ENCODE measurements around the gene PRDM12. TPM values are rescaled to one million over a fixed set of nuclear protein-coding genes. Genes with fewer than 3 reads are reported as not detected.

Gene PRDM12
- total RNA-seq, 2 donors from 2014 or later = 0.15 TPM; not detected in 1

- Mint-ChIP-seq H3K27ac (no peak overlapping the region), H3K4me1 (no peaks in the 10 kb centered on the region), H3K4me3 (no peak overlapping the region), H3K9me3 (no peaks in the 10 kb centered on the region), H3K27me3 (no peaks in the 10 kb centered on the region), H3K36me3 (ENCODE audit: low read depth) (peaks cover 80% of the 10 kb centered on the region)
- ATAC-seq (replicated peaks) = no peak
These were observed 31.6 kb upstream of the PRDM12 start for GRCh38 chr9:130632841-130633240.

GRCh38 chr9:130633336-130634190 lies 30.8 kb upstream of the PRDM12 start:
- Mint-ChIP-seq H3K9me3 (no peaks in the 10 kb centered on the region), H3K4me3 (no peak overlapping the region), H3K27ac (no peak overlapping the region), H3K27me3 (no peaks in the 10 kb centered on the region), H3K4me1 (no peaks in the 10 kb centered on the region), H3K36me3 (ENCODE audit: low read depth) (peaks cover 82% of the 10 kb centered on the region)
- ATAC-seq (replicated peaks) = no peak

- Mint-ChIP-seq H3K36me3 (ENCODE audit: low read depth) (peaks cover 86% of the 10 kb centered on the region), H3K9me3 (no peaks in the 10 kb centered on the region), H3K27ac (no peak overlapping the region), H3K4me1 (no peaks in the 10 kb centered on the region), H3K4me3 (no peak overlapping the region), H3K27me3 (no peaks in the 10 kb centered on the region)
- ATAC-seq (replicated peaks) = no peak
These were observed 30.1 kb upstream of the PRDM12 start for GRCh38 chr9:130634191-130634768.

GRCh38 chr9:130634801-130635200 lies 29.6 kb upstream of the PRDM12 start:
- ATAC-seq (replicated peaks) = no peak
- Mint-ChIP-seq H3K4me1 (no peaks in the 10 kb centered on the region), H3K36me3 (ENCODE audit: low read depth) (peaks cover 81% of the 10 kb centered on the region), H3K9me3 (no peaks in the 10 kb centered on the region), H3K27me3 (no peaks in the 10 kb centered on the region), H3K4me3 (no peak overlapping the region), H3K27ac (no peak overlapping the region)

GRCh38 chr9:130635306-130635705 lies 29.1 kb upstream of the PRDM12 start:
- Mint-ChIP-seq H3K4me1 (no peaks in the 10 kb centered on the region), H3K36me3 (ENCODE audit: low read depth) (peaks cover 76% of the 10 kb centered on the region), H3K27me3 (no peaks in the 10 kb centered on the region), H3K4me3 (no peak overlapping the region), H3K9me3 (no peaks in the 10 kb centered on the region), H3K27ac (no peak overlapping the region)
- no peak for ATAC-seq (replicated peaks)

- no peaks in the 10 kb centered on the region for H3K9me3 Mint-ChIP-seq
- H3K4me3 Mint-ChIP-seq = no peak overlapping the region
- H3K27ac Mint-ChIP-seq = no peak overlapping the region
- H3K4me1 Mint-ChIP-seq = no peaks in the 10 kb centered on the region
- H3K27me3 Mint-ChIP-seq = no peaks in the 10 kb centered on the region
- ATAC-seq (replicated peaks) = no peak
- H3K36me3 Mint-ChIP-seq (ENCODE audit: low read depth) = peaks cover 69% of the 10 kb centered on the region
These were observed 28.4 kb upstream of the PRDM12 start for GRCh38 chr9:130635721-130636647.

GRCh38 chr9:130636648-130637020 lies 27.8 kb upstream of the PRDM12 start:
- no peak overlapping the region for H3K4me3 Mint-ChIP-seq
- peaks cover 63% of the 10 kb centered on the region for H3K36me3 Mint-ChIP-seq (ENCODE audit: low read depth)
- no peak for ATAC-seq (replicated peaks)
- H3K27me3 Mint-ChIP-seq = no peaks in the 10 kb centered on the region
- H3K27ac Mint-ChIP-seq = no peak overlapping the region
- no peaks in the 10 kb centered on the region for H3K9me3 Mint-ChIP-seq
- H3K4me1 Mint-ChIP-seq = no peaks in the 10 kb centered on the region

GRCh38 chr9:130638284-130639123 lies 25.9 kb upstream of the PRDM12 start:
- no peak overlapping the region for H3K4me3 Mint-ChIP-seq
- H3K9me3 Mint-ChIP-seq = no peaks in the 10 kb centered on the region
- no peak overlapping the region for H3K27ac Mint-ChIP-seq
- no peaks in the 10 kb centered on the region for H3K4me1 Mint-ChIP-seq
- H3K27me3 Mint-ChIP-seq = no peaks in the 10 kb centered on the region
- peaks cover 44% of the 10 kb centered on the region for H3K36me3 Mint-ChIP-seq (ENCODE audit: low read depth)
- no peak for ATAC-seq (replicated peaks)

- H3K9me3 Mint-ChIP-seq = no peaks in the 10 kb centered on the region
- no peaks in the 10 kb centered on the region for H3K4me1 Mint-ChIP-seq
- no peak overlapping the region for H3K27ac Mint-ChIP-seq
- H3K36me3 Mint-ChIP-seq (ENCODE audit: low read depth) = peaks cover 42% of the 10 kb centered on the region
- H3K27me3 Mint-ChIP-seq = no peaks in the 10 kb centered on the region
- no peak overlapping the region for H3K4me3 Mint-ChIP-seq
- ATAC-seq (replicated peaks) = no peak
These were observed 25.1 kb upstream of the PRDM12 start for GRCh38 chr9:130639124-130639765.

- no peak overlapping the region for H3K27ac Mint-ChIP-seq
- H3K4me3 Mint-ChIP-seq = no peak overlapping the region
- no peak for ATAC-seq (replicated peaks)
- H3K9me3 Mint-ChIP-seq = no peaks in the 10 kb centered on the region
- no peaks in the 10 kb centered on the region for H3K27me3 Mint-ChIP-seq
- peaks cover 38% of the 10 kb centered on the region for H3K36me3 Mint-ChIP-seq (ENCODE audit: low read depth)
- no peaks in the 10 kb centered on the region for H3K4me1 Mint-ChIP-seq
These were observed 24.4 kb upstream of the PRDM12 start for GRCh38 chr9:130639866-130640555.

GRCh38 chr9:130640681-130641080 lies 23.7 kb upstream of the PRDM12 start:
- no peaks in the 10 kb centered on the region for H3K9me3 Mint-ChIP-seq
- H3K27ac Mint-ChIP-seq = no peak overlapping the region
- no peaks in the 10 kb centered on the region for H3K27me3 Mint-ChIP-seq
- no peak overlapping the region for H3K4me3 Mint-ChIP-seq
- ATAC-seq (replicated peaks) = no peak
- no peaks in the 10 kb centered on the region for H3K4me1 Mint-ChIP-seq
- H3K36me3 Mint-ChIP-seq (ENCODE audit: low read depth) = peaks cover 34% of the 10 kb centered on the region

GRCh38 chr9:130642926-130643325 lies 21.5 kb upstream of the PRDM12 start:
- Mint-ChIP-seq H3K4me1 (no peaks in the 10 kb centered on the region), H3K27ac (no peak overlapping the region), H3K36me3 (ENCODE audit: low read depth) (peaks cover 13% of the 10 kb centered on the region), H3K27me3 (no peaks in the 10 kb centered on the region), H3K4me3 (no peak overlapping the region), H3K9me3 (no peaks in the 10 kb centered on the region)
- ATAC-seq (replicated peaks) = no peak

GRCh38 chr9:130651221-130651620 lies 13.2 kb upstream of the PRDM12 start:
- Mint-ChIP-seq H3K36me3 (ENCODE audit: low read depth) (no peaks in the 10 kb centered on the region), H3K4me1 (no peaks in the 10 kb centered on the region), H3K4me3 (no peak overlapping the region), H3K27me3 (peaks cover 14% of the 10 kb centered on the region), H3K9me3 (no peaks in the 10 kb centered on the region), H3K27ac (no peak overlapping the region)
- no peak for ATAC-seq (replicated peaks)

Measured in activated T-helper 17 cell treated with anti-CD3 and anti-CD28 coated beads, Interleukin-2, amount 50 U/mL, for 72 hours (primary cell).